Neural progenitor cell (in vitro differentiated cells): ENCODE results near the gene CIDEB. TPM values are rescaled to one million over a fixed set of nuclear protein-coding genes. Genes with fewer than 3 reads are reported as not detected.

ENCODE experiments used
- DNase-seq: peaks from one replicate; pipeline ENCODE4 v3.0.0-alpha.2; 2016; ENCODE audit warnings: low spot score
- H2AFZ ChIP-seq: fragments of 200-600 bp; sonication (generic); replicated peaks from 2 replicates; pipeline ENCODE4 v1.6.1; 2016; ENCODE audit warnings: antibody characterized with exemption
- H3F3A ChIP-seq: fragments of 200-600 bp; sonication (generic); 2 replicates; pipeline ENCODE4 v1.6.1; 2016; ENCODE audit warnings: antibody characterized with exemption, low read depth
- H3K27ac ChIP-seq: fragments of 200-600 bp; sonication (generic); 2 replicates; pipeline ENCODE4 v1.5.1; 2016; ENCODE audit warnings: mild to moderate bottlenecking
- H3K27me3 ChIP-seq: fragments of 200-600 bp; sonication (generic); 2 replicates; pipeline ENCODE4 v1.6.1; 2016; ENCODE audit warnings: mild to moderate bottlenecking, moderate library complexity
- H3K36me3 ChIP-seq: fragments of 200-600 bp; sonication (generic); 2 replicates; pipeline ENCODE4 v1.5.1; 2016
- H3K4me1 ChIP-seq: fragments of 200-600 bp; sonication (generic); 2 replicates; pipeline ENCODE4 v1.6.1; 2016; ENCODE audit warnings: mixed run types
- H3K4me2 ChIP-seq: fragments of 200-600 bp; sonication (generic); 2 replicates; pipeline ENCODE4 v1.6.1; 2016
- H3K4me3 ChIP-seq: fragments of 200-600 bp; sonication (generic); 2 replicates; pipeline ENCODE4 v1.5.1; 2016
- H3K79me2 ChIP-seq: fragments of 200-600 bp; sonication (generic); 2 replicates; pipeline ENCODE4 v1.6.1; 2016; ENCODE audit warnings: low read depth
- H3K9ac ChIP-seq: fragments of 200-600 bp; sonication (generic); 2 replicates; pipeline ENCODE4 v1.6.1; 2016
- H3K9me3 ChIP-seq: fragments of 200-600 bp; sonication (generic); 2 replicates; pipeline ENCODE4 v1.5.1; 2016; ENCODE audit warnings: low read depth
- H4K20me1 ChIP-seq: fragments of 200-600 bp; sonication (generic); 2 replicates; pipeline ENCODE4 v1.6.1; 2016; ENCODE audit warnings: low read depth
- H3K27ac Mint-ChIP-seq: 3 replicates; pipeline ENCODE4 v1.8.0; 2021; ENCODE audit warnings: mixed read lengths
- H3K27me3 Mint-ChIP-seq: 2 replicates; pipeline ENCODE4 v1.8.0; 2022; ENCODE audit warnings: low read depth, mild to moderate bottlenecking, inconsistent platforms, moderate library complexity, mixed read lengths; ENCODE audit not compliant: insufficient read depth
- H3K36me3 Mint-ChIP-seq: 3 replicates; pipeline ENCODE4 v1.8.0; 2021; ENCODE audit warnings: mixed read lengths
- H3K4me1 Mint-ChIP-seq: 3 replicates; pipeline ENCODE4 v1.8.0; 2021; ENCODE audit warnings: mixed read lengths
- H3K4me3 Mint-ChIP-seq: 3 replicates; pipeline ENCODE4 v1.8.0; 2021; ENCODE audit warnings: mild to moderate bottlenecking, moderate library complexity, mixed read lengths
- H3K9me3 Mint-ChIP-seq: 3 replicates; pipeline ENCODE4 v1.8.0; 2020; ENCODE audit warnings: mixed read lengths
- EZH2 ChIP-seq: fragments of 200-600 bp; sonication (generic); IDR thresholded peaks from 2 replicates; pipeline ENCODE4 v1.6.1; 2017; ENCODE audit warnings: antibody characterized with exemption, mild to moderate bottlenecking, moderate library complexity
- EZH2phosphoT487 ChIP-seq: fragments of 200-600 bp; sonication (generic); IDR thresholded peaks from 2 replicates; pipeline ENCODE4 v1.6.1; 2017; ENCODE audit warnings: antibody characterized with exemption
- small RNA-seq: library from RNA; depleted of rRNA; stranded (forward); fragments of <200 nt; gene quantifications from one replicate; pipeline ENCODE3, GENCODE V24; 2015
- total RNA-seq: library from RNA; depleted of rRNA; stranded (reverse); fragments of >200 nt; gene quantifications from 2 replicates; pipeline ENCODE4 v1.2.3, GENCODE V29; 2015; ENCODE audit warnings: low replicate concordance
- TF ChIP-seq, protein P1 (sequence below): fragments of 200-600 bp; sonication (generic); IDR thresholded peaks from 2 replicates; pipeline ENCODE4 v1.5.1; 2017; ENCODE audit warnings: antibody characterized with exemption, mild to moderate bottlenecking

Gene CIDEB
- total RNA-seq, 1 donor from 2014 or later, result not detected

DNA sequence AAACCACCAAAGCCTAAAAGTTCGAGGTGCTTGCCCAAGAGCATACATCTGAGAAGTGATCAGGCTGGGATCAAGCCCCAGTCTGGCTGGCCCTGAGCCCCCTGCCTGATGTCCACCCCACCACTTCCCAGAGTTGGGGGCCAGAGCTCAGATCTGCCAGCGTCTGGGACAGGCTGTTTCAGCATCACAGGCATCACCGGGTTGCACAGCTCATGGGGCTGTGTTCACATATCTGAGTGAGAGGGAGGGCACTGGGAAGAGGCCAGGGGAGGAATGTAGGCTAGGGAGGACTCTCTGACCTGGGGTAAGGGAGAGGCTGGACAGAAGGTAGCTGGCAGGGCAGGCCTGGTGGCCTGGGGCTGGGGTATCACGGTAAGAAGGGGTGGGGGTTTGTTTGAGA, 50.8 kb downstream of the CIDEB start:
- no peak overlapping the region for H3K9ac ChIP-seq
- no peak overlapping the region for H3K4me2 ChIP-seq
- H3K9me3 Mint-ChIP-seq, result no peaks in the 10 kb centered on the region
- no peak overlapping the region for H2AFZ ChIP-seq
- H3K4me1 ChIP-seq, result no peaks in the 10 kb centered on the region
- H3K27ac Mint-ChIP-seq, result peak overlapping the region; percentile 39
- no peaks in the 10 kb centered on the region for H3K36me3 Mint-ChIP-seq
- no peak overlapping the region for H3K4me3 ChIP-seq
- H3K27me3 Mint-ChIP-seq, result peaks cover 4% of the 10 kb centered on the region
- H3K27me3 ChIP-seq, result no peaks in the 10 kb centered on the region
- H3K79me2 ChIP-seq, result no peaks in the 10 kb centered on the region
- no peaks in the 10 kb centered on the region for H3K36me3 ChIP-seq
- H3K4me1 Mint-ChIP-seq, result no peaks in the 10 kb centered on the region
- no peak overlapping the region for H3K4me3 Mint-ChIP-seq
- TF ChIP-seq, protein P1, sequence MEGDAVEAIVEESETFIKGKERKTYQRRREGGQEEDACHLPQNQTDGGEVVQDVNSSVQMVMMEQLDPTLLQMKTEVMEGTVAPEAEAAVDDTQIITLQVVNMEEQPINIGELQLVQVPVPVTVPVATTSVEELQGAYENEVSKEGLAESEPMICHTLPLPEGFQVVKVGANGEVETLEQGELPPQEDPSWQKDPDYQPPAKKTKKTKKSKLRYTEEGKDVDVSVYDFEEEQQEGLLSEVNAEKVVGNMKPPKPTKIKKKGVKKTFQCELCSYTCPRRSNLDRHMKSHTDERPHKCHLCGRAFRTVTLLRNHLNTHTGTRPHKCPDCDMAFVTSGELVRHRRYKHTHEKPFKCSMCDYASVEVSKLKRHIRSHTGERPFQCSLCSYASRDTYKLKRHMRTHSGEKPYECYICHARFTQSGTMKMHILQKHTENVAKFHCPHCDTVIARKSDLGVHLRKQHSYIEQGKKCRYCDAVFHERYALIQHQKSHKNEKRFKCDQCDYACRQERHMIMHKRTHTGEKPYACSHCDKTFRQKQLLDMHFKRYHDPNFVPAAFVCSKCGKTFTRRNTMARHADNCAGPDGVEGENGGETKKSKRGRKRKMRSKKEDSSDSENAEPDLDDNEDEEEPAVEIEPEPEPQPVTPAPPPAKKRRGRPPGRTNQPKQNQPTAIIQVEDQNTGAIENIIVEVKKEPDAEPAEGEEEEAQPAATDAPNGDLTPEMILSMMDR, result no peak
- no peak for TF ChIP-seq EZH2phosphoT487
- TF ChIP-seq EZH2, result no peak
- no peaks in the 10 kb centered on the region for H3K9me3 ChIP-seq
- no peak for DNase-seq
- no peaks in the 10 kb centered on the region for H3F3A ChIP-seq
- H3K27ac ChIP-seq, result no peak overlapping the region
- no peaks in the 10 kb centered on the region for H4K20me1 ChIP-seq

DNA sequence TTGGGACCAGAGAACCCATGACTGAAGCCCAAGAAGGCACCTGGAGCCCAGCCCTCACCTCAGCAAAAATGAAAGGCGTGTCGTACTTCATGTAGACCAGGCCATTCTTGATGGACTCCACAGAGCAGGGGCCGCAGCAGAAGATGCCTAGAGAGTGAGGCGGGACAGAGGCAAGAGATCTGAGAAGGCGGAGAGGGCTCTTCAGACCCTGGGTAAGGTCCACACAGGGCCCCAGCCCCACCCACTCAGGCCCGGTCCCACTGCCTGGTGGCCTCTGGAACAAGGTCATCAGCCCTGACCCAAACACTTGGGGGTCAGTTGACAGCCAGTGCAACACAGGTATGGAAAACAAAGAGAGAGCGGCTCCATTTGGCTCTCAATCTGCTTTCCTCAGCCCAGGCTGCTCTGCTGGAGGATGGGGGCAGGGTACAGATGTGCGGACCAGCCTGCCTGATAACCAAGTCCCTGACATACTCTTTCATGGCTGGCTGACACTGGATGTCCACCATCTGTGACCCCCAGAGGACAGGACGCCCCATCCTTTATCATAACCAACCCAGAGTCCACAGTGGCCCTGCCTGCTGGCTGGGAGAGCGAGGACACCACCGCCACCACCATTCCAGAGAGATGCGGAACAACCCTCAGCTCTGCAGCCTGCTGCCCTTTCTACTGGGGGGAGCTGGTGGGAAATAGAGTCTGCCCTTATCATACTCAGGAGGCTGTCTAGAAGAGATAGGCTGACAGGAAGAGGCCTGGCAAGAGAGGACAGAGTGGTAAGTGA, 51.7 kb downstream of the CIDEB start:
- H2AFZ ChIP-seq, result no peak overlapping the region
- H3K4me3 ChIP-seq, result no peak overlapping the region
- no peak for DNase-seq
- no peaks in the 10 kb centered on the region for H3F3A ChIP-seq
- no peaks in the 10 kb centered on the region for H3K4me1 ChIP-seq
- H3K27me3 ChIP-seq, result no peaks in the 10 kb centered on the region
- H4K20me1 ChIP-seq, result no peaks in the 10 kb centered on the region
- H3K4me3 Mint-ChIP-seq, result no peak overlapping the region
- no peaks in the 10 kb centered on the region for H3K36me3 ChIP-seq
- no peaks in the 10 kb centered on the region for H3K9me3 Mint-ChIP-seq
- H3K27ac ChIP-seq, result no peak overlapping the region
- no peaks in the 10 kb centered on the region for H3K9me3 ChIP-seq
- H3K4me2 ChIP-seq, result no peak overlapping the region
- no peaks in the 10 kb centered on the region for H3K36me3 Mint-ChIP-seq
- no peaks in the 10 kb centered on the region for H3K4me1 Mint-ChIP-seq
- H3K79me2 ChIP-seq, result no peaks in the 10 kb centered on the region
- no peak overlapping the region for H3K27ac Mint-ChIP-seq
- no peak for TF ChIP-seq EZH2
- H3K27me3 Mint-ChIP-seq, result peaks cover 2% of the 10 kb centered on the region
- no peak overlapping the region for H3K9ac ChIP-seq

DNA sequence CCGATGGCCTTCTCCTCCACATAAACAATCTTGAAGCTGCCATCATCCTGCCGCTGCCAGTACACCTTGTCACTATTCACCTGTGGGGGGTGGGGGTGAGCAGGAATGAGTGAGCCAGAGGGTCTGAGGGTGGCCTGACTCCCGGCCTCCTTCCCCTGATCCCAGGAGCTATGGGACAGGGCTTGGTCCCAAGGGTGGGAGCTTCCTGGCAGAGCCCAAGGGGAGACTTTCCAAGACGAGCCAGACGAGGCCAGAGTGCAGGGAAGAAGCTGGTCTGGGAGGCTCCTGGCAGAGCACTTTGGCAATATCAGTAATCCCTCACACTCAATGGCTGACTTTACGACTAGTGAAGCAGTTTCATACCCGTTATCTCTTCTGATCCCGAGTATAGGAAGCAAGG, 52.3 kb downstream of the CIDEB start:
- Histone ChIP-seq H3F3A (no peaks in the 10 kb centered on the region), H3K27me3 (no peaks in the 10 kb centered on the region), H3K9me3 (no peaks in the 10 kb centered on the region), H3K79me2 (no peaks in the 10 kb centered on the region), H2AFZ (no peak overlapping the region), H3K4me3 (no peak overlapping the region), H3K36me3 (no peaks in the 10 kb centered on the region), H3K9ac (no peak overlapping the region), H3K4me2 (no peak overlapping the region), H4K20me1 (no peaks in the 10 kb centered on the region), H3K27ac (no peak overlapping the region), H3K4me1 (no peaks in the 10 kb centered on the region)
- H3K27me3 Mint-ChIP-seq, result peaks cover 2% of the 10 kb centered on the region
- H3K36me3 Mint-ChIP-seq, result no peaks in the 10 kb centered on the region
- TF ChIP-seq EZH2 (no peak), EZH2phosphoT487 (no peak)
- TF ChIP-seq, protein P1, result no peak
- H3K27ac Mint-ChIP-seq, result no peak overlapping the region
- no peak for DNase-seq
- no peaks in the 10 kb centered on the region for H3K4me1 Mint-ChIP-seq
- H3K4me3 Mint-ChIP-seq, result no peak overlapping the region
- H3K9me3 Mint-ChIP-seq, result no peaks in the 10 kb centered on the region

Small RNA genes within 50 kb of the gene (small RNA-seq; reads per million reads assigned to genes)
- not detected for gene RF00026

Other genes starting within 250 kb of the CIDEB start
- gene CPNE6, start 236.4 kb downstream of the CIDEB start, total RNA-seq, result not detected in 2 replicates
- gene PCK2, start 213.7 kb downstream of the CIDEB start, total RNA-seq, result 11.1 and 26.6 TPM in 2 replicates
- 66.5 and 83.8 TPM in 2 replicates for gene DCAF11, start 193.2 kb downstream of the CIDEB start, total RNA-seq
- gene NRL, start 193.0 kb downstream of the CIDEB start, total RNA-seq, result 0.54 and 1.9 TPM in 2 replicates
- 0.77 and 1.2 TPM in 2 replicates for gene FITM1, start 177.3 kb downstream of the CIDEB start, total RNA-seq
- gene PSME1, start 171.8 kb downstream of the CIDEB start, total RNA-seq, result 32.7 and 37.5 TPM in 2 replicates
- 14.0 and 23.8 TPM in 2 replicates for gene EMC9, start 166.4 kb downstream of the CIDEB start, total RNA-seq
- 43.5 and 53.5 TPM in 2 replicates for gene PSME2, start 161.4 kb downstream of the CIDEB start, total RNA-seq
- gene RNF31, start 160.5 kb downstream of the CIDEB start, total RNA-seq, result 28.8 and 38.3 TPM in 2 replicates
- 6.9 and 9.7 TPM in 2 replicates for gene IRF9, start 146.7 kb downstream of the CIDEB start, total RNA-seq
- 34.6 and 59.8 TPM in 2 replicates for gene REC8, start 135.9 kb downstream of the CIDEB start, total RNA-seq
- gene IPO4, start 119.2 kb downstream of the CIDEB start, total RNA-seq, result 15.9 and 35.5 TPM in 2 replicates
- gene TM9SF1, start 112.5 kb downstream of the CIDEB start, total RNA-seq, result 30.5 and 37.6 TPM in 2 replicates
- gene TSSK4, start 102.3 kb downstream of the CIDEB start, total RNA-seq, result not detected in 2 replicates
- 35.3 and 37.1 TPM in 2 replicates for gene CHMP4A, start 94.5 kb downstream of the CIDEB start, total RNA-seq
- gene MDP1, start 91.9 kb downstream of the CIDEB start, total RNA-seq, result 18.3 and 20.1 TPM in 2 replicates
- gene NEDD8, start 75.6 kb downstream of the CIDEB start, total RNA-seq, result 170 and 220 TPM in 2 replicates
- 98.4 and 101 TPM in 2 replicates for gene GMPR2, start 75.0 kb downstream of the CIDEB start, total RNA-seq
- gene TINF2, start 65.4 kb downstream of the CIDEB start, total RNA-seq, result 32.6 and 42.5 TPM in 2 replicates
- gene TGM1, start 44.8 kb downstream of the CIDEB start, total RNA-seq, result 2.6 and 4.9 TPM in 2 replicates
- 7.1 and 22.9 TPM in 2 replicates for gene RABGGTA, start 36.4 kb downstream of the CIDEB start, total RNA-seq
- 19.7 and 27.4 TPM in 2 replicates for gene DHRS1, start 8.2 kb downstream of the CIDEB start, total RNA-seq
- 14.8 and 24.7 TPM in 2 replicates for gene NOP9, start 8.1 kb downstream of the CIDEB start, total RNA-seq
- gene LTB4R2, start 2.2 kb upstream of the CIDEB start, total RNA-seq, result 1.8 and 9.0 TPM in 2 replicates
- 1.9 and 4.6 TPM in 2 replicates for gene LTB4R, start 3.5 kb upstream of the CIDEB start, total RNA-seq
- gene ADCY4, start 27.1 kb upstream of the CIDEB start, total RNA-seq, result not detected in 2 replicates
- not detected in 2 replicates for gene RIPK3, start 32.0 kb upstream of the CIDEB start, total RNA-seq
- 38.2 and 95.3 TPM in 2 replicates for gene NFATC4, start 60.2 kb upstream of the CIDEB start, total RNA-seq
- gene NYNRIN, start 91.0 kb upstream of the CIDEB start, total RNA-seq, result 15.5 and 34.3 TPM in 2 replicates
- 0.25 TPM in 1 of 2 replicates, not detected in the other for gene CBLN3, start 121.7 kb upstream of the CIDEB start, total RNA-seq
- 20.4 and 34.7 TPM in 2 replicates for gene KHNYN, start 122.0 kb upstream of the CIDEB start, total RNA-seq
- 19.0 and 37.8 TPM in 2 replicates for gene SDR39U1, start 134.8 kb upstream of the CIDEB start, total RNA-seq
- not detected in 2 replicates for gene CMA1, start 200.3 kb upstream of the CIDEB start, total RNA-seq